GM12872 (cell line): ENCODE results near the gene ERFE.
A peak's percentile ranks its signal among the peaks of the same experiment; 100 is the strongest.

Experiments
- CTCF ChIP-seq: IDR thresholded peaks from 3 replicates; pipeline ENCODE4 v1.5.1; 2011; ENCODE audit warnings: low read depth, mild to moderate bottlenecking, low read length, moderate library complexity; ENCODE audit not compliant: insufficient read depth

Gene ERFE

GRCh38 chr2:238151205-238151604, 7.6 kb upstream of the ERFE start:
- TF ChIP-seq CTCF: no peak

GRCh38 chr2:238151628-238152235, 7.0 kb upstream of the ERFE start:
- TF ChIP-seq CTCF: no peak

DNA sequence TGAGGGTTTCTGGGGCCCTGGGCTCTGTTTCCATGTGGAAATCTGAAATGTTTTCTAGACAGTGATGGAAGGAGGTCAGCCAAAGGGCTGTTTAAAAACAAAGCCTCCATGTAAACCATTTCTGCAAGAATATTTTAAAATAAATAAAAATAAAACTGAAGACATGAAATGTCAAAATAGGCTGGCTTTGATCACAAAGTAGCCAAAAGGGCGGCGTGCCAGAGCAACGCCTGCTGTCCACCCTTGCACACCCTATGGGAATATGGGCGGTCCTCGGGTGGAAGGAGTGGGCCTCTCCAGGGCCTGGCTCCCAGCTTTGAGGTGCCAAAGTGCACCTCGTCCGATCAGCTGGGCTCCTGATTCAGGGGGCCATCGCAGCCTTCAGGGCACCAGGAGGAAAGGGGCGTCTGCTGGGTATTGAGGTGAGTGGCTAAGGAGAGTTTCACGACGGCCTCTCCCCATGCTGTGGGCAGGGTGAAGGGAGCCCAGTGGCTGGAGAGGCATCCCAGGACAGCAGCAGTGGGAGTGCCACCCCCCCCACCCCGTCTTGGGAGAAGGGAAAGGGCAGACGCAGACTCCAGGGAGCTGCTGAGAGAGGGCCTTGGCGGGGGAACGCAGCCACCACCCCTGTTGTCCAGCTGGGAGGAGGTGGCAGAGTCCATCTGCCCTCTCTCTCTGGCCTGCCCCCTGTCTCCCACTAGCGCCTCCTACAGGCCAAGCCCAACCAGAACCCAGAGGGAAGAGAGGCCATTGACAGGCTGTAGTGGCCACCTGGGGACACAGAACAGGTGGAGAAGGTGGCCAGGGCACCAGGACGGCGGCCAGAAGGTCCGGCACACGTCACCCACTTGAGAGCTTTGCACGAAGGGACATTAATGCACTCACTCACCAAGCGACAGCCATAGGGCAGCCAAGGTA, 5.7 kb upstream of the ERFE start:
- peak; percentile 38; the same call in 2 of the 3 replicates for TF ChIP-seq CTCF

DNA sequence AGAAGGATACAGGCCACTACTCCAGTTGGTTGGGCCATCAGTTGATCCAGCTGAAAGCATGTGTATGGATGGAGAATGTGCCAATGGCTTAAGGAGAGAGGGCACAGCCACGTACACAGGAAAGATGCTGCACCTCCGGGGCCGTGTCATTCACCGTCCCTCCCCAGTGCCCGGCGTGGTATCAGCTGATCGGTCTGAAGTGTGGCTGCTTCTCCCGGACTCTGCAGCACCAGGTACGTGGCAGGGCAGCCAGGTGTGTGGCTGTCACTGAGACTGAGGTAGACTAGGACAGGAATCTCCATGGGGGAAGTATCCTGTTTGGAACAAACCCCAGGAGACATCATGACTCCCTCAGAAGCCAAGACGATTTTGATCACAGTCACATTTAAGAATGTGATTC, 4.2 kb upstream of the ERFE start:
- no peak for TF ChIP-seq CTCF

GRCh38 chr2:238155051-238155760, 3.6 kb upstream of the ERFE start:
- TF ChIP-seq CTCF: no peak

- no peak for TF ChIP-seq CTCF
Measured at GRCh38 chr2:238155761-238156694, 2.7 kb upstream of the ERFE start.
